Activated effector memory CD4-positive, alpha-beta T cell treated with Interleukin-2 at 50 U/mL for 16 hours (primary cell): ENCODE measurements around the gene SRMS.
A peak's percentile ranks its signal among the peaks of the same experiment; 100 is the strongest.
"Not testable (repeated sequence)": the region's sequence is repeated elsewhere in the genome, so short reads cannot be mapped to it uniquely, and the experiment has no call there.

Experiments
- DNase-seq: peaks from one replicate; pipeline ENCODE4 v3.0.0-alpha.2; 2020

Gene SRMS

GRCh38 chr20:63578224-63579016 is 30.9 kb upstream of the SRMS start:
- DNase-seq, result no peak

GRCh38 chr20:63577317-63577894 is 29.9 kb upstream of the SRMS start:
- DNase-seq, result no peak

- DNase-seq, result no peak
Observed at GRCh38 chr20:63576311-63576710, 28.8 kb upstream of the SRMS start.

- no peak for DNase-seq
Observed at GRCh38 chr20:63574829-63575743, 27.5 kb upstream of the SRMS start.

GRCh38 chr20:63574156-63574828 is 26.7 kb upstream of the SRMS start, which contains the start of gene HELZ2:
Gene HELZ2, minus strand, starts transcription at chr20:63574239. Its CDS starts 1,854 bp downstream, at chr20:63572385.
- peak; percentile 62 for DNase-seq

GRCh38 chr20:63573647-63574131 is 26.1 kb upstream of the SRMS start:
- no peak for DNase-seq

GRCh38 chr20:63572788-63573646 is 25.5 kb upstream of the SRMS start:
- DNase-seq, result no peak

- DNase-seq, result no peak
Observed at GRCh38 chr20:63572071-63572787, 24.7 kb upstream of the SRMS start.

GRCh38 chr20:63571087-63571478 is 23.5 kb upstream of the SRMS start:
- not testable (repeated sequence) for DNase-seq

GRCh38 chr20:63570281-63571086 is 22.9 kb upstream of the SRMS start:
- DNase-seq, result no peak

- no peak for DNase-seq
Observed at GRCh38 chr20:63568986-63569949, 21.7 kb upstream of the SRMS start.

- DNase-seq, result no peak
Observed at GRCh38 chr20:63568170-63568981, 20.8 kb upstream of the SRMS start.

- peak; percentile 39 for DNase-seq
Observed at GRCh38 chr20:63567386-63568169, 20.0 kb upstream of the SRMS start.

GRCh38 chr20:63567136-63567385 is 19.5 kb upstream of the SRMS start:
- DNase-seq, result no peak

GRCh38 chr20:63566395-63567135 is 19.0 kb upstream of the SRMS start:
- DNase-seq, result no peak

- no peak for DNase-seq
Observed at GRCh38 chr20:63565699-63566335, 18.3 kb upstream of the SRMS start.
